IMR-90 (cell line): Measurements from ENCODE around the gene ACAD11. TPM values are rescaled to one million over a fixed set of nuclear protein-coding genes. Genes with fewer than 3 reads are reported as not detected.

Experiments
- ATAC-seq: fragments of 200-7000 bp; cut with Tn5 transposase; 2 replicates; pipeline ENCODE4 v1.9.1; 2020; ENCODE audit warnings: low read depth, mild to moderate bottlenecking, moderate library complexity
- BruUV-seq: library from RNA; stranded (reverse); fragments of 400-500 nt; replicated peaks from 2 replicates; lab custom pipeline; 2021; lab: Mats Ljungman, UMichigan
- CTCF ChIA-PET: fragments of 300-600 bp; formaldehyde crosslinking; extraction: SDS; loops from one replicate; lab custom pipeline; 2021; ENCODE audit warnings: antibody characterized with exemption; lab: Yijun Ruan, JAX
- POLR2A ChIA-PET: fragments of 300-600 bp; sonication (Branson Sonifier 250); formaldehyde crosslinking; loops from one replicate; lab custom pipeline; 2022; ENCODE audit warnings: antibody characterized with exemption; ENCODE audit not compliant: unreplicated experiment; lab: Charles Lee
- DNase-seq: peaks from one replicate; pipeline ENCODE4 v3.0.0; 2013
- H2AFZ ChIP-seq: replicated peaks from 2 replicates; pipeline ENCODE3; 2013; ENCODE audit warnings: low read length, mild to moderate bottlenecking; ENCODE audit not compliant: poor library complexity
- H2AK5ac ChIP-seq: 2 replicates; pipeline ENCODE4 v1.6.1; 2013; ENCODE audit warnings: low read depth, low read length, inconsistent platforms
- H2AK9ac ChIP-seq: replicated peaks from 2 replicates; pipeline ENCODE3; 2013; ENCODE audit warnings: mild to moderate bottlenecking, low read depth, low read length, moderate library complexity; ENCODE audit not compliant: poor library complexity
- H2BK120ac ChIP-seq: 2 replicates; pipeline ENCODE4 v1.6.1; 2013; ENCODE audit warnings: low read depth, low read length, inconsistent platforms
- H2BK15ac ChIP-seq: 3 replicates; pipeline ENCODE4 v1.6.1; 2013; ENCODE audit warnings: low read depth, low read length, inconsistent platforms
- H2BK20ac ChIP-seq: 2 replicates; pipeline ENCODE4 v1.6.1; 2013; ENCODE audit warnings: low read depth, mild to moderate bottlenecking, inconsistent platforms, low read length, moderate library complexity
- H2BK5ac ChIP-seq: 2 replicates; pipeline ENCODE4 v1.6.1; 2013; ENCODE audit warnings: mild to moderate bottlenecking, low read depth, low read length, inconsistent platforms; ENCODE audit not compliant: poor library complexity, severe bottlenecking
- H3K14ac ChIP-seq: replicated peaks from 2 replicates; pipeline ENCODE4 v1.6.1; 2013; ENCODE audit warnings: low read depth, low read length, inconsistent platforms
- H3K18ac ChIP-seq: 2 replicates; pipeline ENCODE4 v1.6.1; 2013; ENCODE audit warnings: low read depth, low read length, control low read depth
- H3K23ac ChIP-seq: 2 replicates; pipeline ENCODE4 v1.6.1; 2013; ENCODE audit warnings: low read depth, low read length, inconsistent platforms
- H3K27ac ChIP-seq: 2 replicates; pipeline ENCODE4 v1.5.1; 2013; ENCODE audit warnings: mild to moderate bottlenecking, control low read depth, low read length; ENCODE audit not compliant: insufficient read depth
- H3K27me3 ChIP-seq: 2 replicates; pipeline ENCODE4 v1.6.1; 2013; ENCODE audit warnings: low read length; ENCODE audit not compliant: control insufficient read depth, insufficient read depth
- H3K36me3 ChIP-seq: 2 replicates; pipeline ENCODE4 v1.6.1; 2013; ENCODE audit warnings: low read length, mixed read lengths; ENCODE audit not compliant: control insufficient read depth, insufficient read depth
- H3K4ac ChIP-seq: 2 replicates; pipeline ENCODE4 v1.6.1; 2013; ENCODE audit warnings: low read depth, low read length, inconsistent platforms
- H3K4me1 ChIP-seq: 2 replicates; pipeline ENCODE4 v1.6.1; 2013; ENCODE audit warnings: low read length, mixed read lengths; ENCODE audit not compliant: control insufficient read depth, insufficient read depth
- H3K4me2 ChIP-seq: 2 replicates; pipeline ENCODE4 v1.6.1; 2013; ENCODE audit warnings: low read depth, mild to moderate bottlenecking, control low read depth, low read length, moderate library complexity
- H3K4me3 ChIP-seq: 2 replicates; pipeline ENCODE4 v1.5.1; 2013; ENCODE audit warnings: low read depth, mild to moderate bottlenecking, control low read depth, low read length, moderate library complexity; ENCODE audit not compliant: insufficient read depth
- H3K56ac ChIP-seq: 2 replicates; pipeline ENCODE4 v1.6.1; 2013; ENCODE audit warnings: low read length, inconsistent platforms; ENCODE audit not compliant: insufficient read depth; ENCODE audit errors: extremely low read depth
- H3K79me1 ChIP-seq, 2 experiments: 2 replicates each; pipeline ENCODE4 v1.6.1; 2013; ENCODE audit warnings: low read length in 2 of 2, inconsistent platforms in 1 of 2, low read depth in 1 of 2
- H3K9ac ChIP-seq: 2 replicates; pipeline ENCODE4 v1.6.1; 2013; ENCODE audit warnings: low read depth, low read length, control low read depth
- H3K9me1 ChIP-seq: 2 replicates; pipeline ENCODE4 v1.6.1; 2013; ENCODE audit warnings: low read length, inconsistent platforms; ENCODE audit not compliant: insufficient read depth
- H3K9me3 ChIP-seq: 2 replicates; pipeline ENCODE4 v1.6.1; 2013; ENCODE audit warnings: low read length; ENCODE audit not compliant: control insufficient read depth, insufficient read depth
- H4K20me1 ChIP-seq: 2 replicates; pipeline ENCODE4 v1.6.1; 2013; ENCODE audit warnings: low read length, inconsistent platforms; ENCODE audit not compliant: insufficient read depth
- H4K5ac ChIP-seq: 2 replicates; pipeline ENCODE4 v1.6.1; 2013; ENCODE audit warnings: mild to moderate bottlenecking, low read depth, low read length, control low read depth
- H4K8ac ChIP-seq, 2 experiments: 2 replicates each; pipeline ENCODE4 v1.6.1; 2013; ENCODE audit warnings: low read depth in 2 of 2, low read length in 2 of 2, control low read depth in 1 of 2, inconsistent platforms in 1 of 2
- H4K91ac ChIP-seq: 2 replicates; pipeline ENCODE4 v1.6.1; 2013; ENCODE audit warnings: low read depth, low read length, inconsistent platforms; ENCODE audit not compliant: insufficient read depth
- BHLHE40 ChIP-seq: fragments of 150-350 bp; IDR thresholded peaks from 2 replicates; pipeline ENCODE4 v1.6.1; 2016; ENCODE audit warnings: mild to moderate bottlenecking, low read depth, low read length
- CEBPB ChIP-seq: IDR thresholded peaks from 2 replicates; pipeline ENCODE4 v1.6.1; 2012; ENCODE audit warnings: low read depth, low read length, improper control_type of control experiment
- CHD1 ChIP-seq: IDR thresholded peaks from 2 replicates; pipeline ENCODE4 v1.6.1; 2012; ENCODE audit warnings: low read depth, low read length, improper control_type of control experiment
- CTCF ChIP-seq: conservative IDR thresholded peaks from 2 replicates; pipeline ENCODE4 v1.5.1; 2012; ENCODE audit warnings: mild to moderate bottlenecking, low read depth, low read length, improper control_type of control experiment
- FOS ChIP-seq: fragments of 150-350 bp; IDR thresholded peaks from 2 replicates; pipeline ENCODE4 v1.6.1; 2016; ENCODE audit warnings: low read depth, low read length
- MAFK ChIP-seq: IDR thresholded peaks from 2 replicates; pipeline ENCODE4 v1.6.1; 2012; ENCODE audit warnings: low read depth, low read length, improper control_type of control experiment
- MAZ ChIP-seq: IDR thresholded peaks from 2 replicates; pipeline ENCODE4 v1.6.1; 2012; ENCODE audit warnings: low read depth, mild to moderate bottlenecking, low read length, improper control_type of control experiment, moderate library complexity, borderline replicate concordance
- MXI1 ChIP-seq: IDR thresholded peaks from 2 replicates; pipeline ENCODE4 v1.6.1; 2012; ENCODE audit warnings: low read depth, mild to moderate bottlenecking, low read length, moderate library complexity, borderline replicate concordance
- NFE2L2 ChIP-seq: fragments of 150-350 bp; IDR thresholded peaks from 2 replicates; pipeline ENCODE4 v1.6.1; 2016; ENCODE audit warnings: low read depth, mild to moderate bottlenecking, low read length
- POLR2A ChIP-seq: IDR thresholded peaks from 2 replicates; pipeline ENCODE4 v1.6.1; 2012; ENCODE audit warnings: mild to moderate bottlenecking, low read depth, low read length
- RAD21 ChIP-seq: IDR thresholded peaks from 2 replicates; pipeline ENCODE4 v1.6.1; 2012; ENCODE audit warnings: low read length, improper control_type of control experiment
- RCOR1 ChIP-seq: IDR thresholded peaks from 2 replicates; pipeline ENCODE4 v1.6.1; 2012; ENCODE audit warnings: mild to moderate bottlenecking, low read length, improper control_type of control experiment; ENCODE audit not compliant: insufficient replicate concordance
- RFX5 ChIP-seq: IDR thresholded peaks from 2 replicates; pipeline ENCODE4 v1.8.0; 2012; ENCODE audit warnings: low read depth, mild to moderate bottlenecking, low read length, moderate library complexity
- SMC3 ChIP-seq: fragments of 150-350 bp; IDR thresholded peaks from 2 replicates; pipeline ENCODE4 v1.6.1; 2016; ENCODE audit warnings: low read depth, mild to moderate bottlenecking, antibody characterized with exemption, low read length, moderate library complexity
- USF2 ChIP-seq: fragments of 150-350 bp; IDR thresholded peaks from 2 replicates; pipeline ENCODE4 v1.6.1; 2017; ENCODE audit warnings: mild to moderate bottlenecking, antibody characterized with exemption, low read length, low read depth
- WGBS, 2 experiments: methylation state at CpG; one replicate each; pipeline versions ENCODE4 v1.1.5 to v1.1.7; 2013; ENCODE audit warnings: missing lambda C conversion rate in 2 of 2; ENCODE audit not compliant: insufficient read length in 1 of 2; ENCODE audit errors: extremely low coverage in 2 of 2; 5-methylcytosine and 5-hydroxymethylcytosine counted together
- dilution Hi-C: fragments of 300-500 bp; cut with HindIII; formaldehyde crosslinking; loops from one replicate; pipeline ENCODE4 v1.14.3; 2018; ENCODE audit warnings: low sequenced_read_pairs; ENCODE audit not compliant: unreplicated experiment
- in situ Hi-C: fragments of 300-500 bp; cut with MboI; formaldehyde crosslinking; loops from 3 replicates; pipeline ENCODE4 v1.14.3; 2019; ENCODE audit warnings: low sequenced_read_pairs, inconsistent platforms, mixed read lengths
- intact Hi-C: fragments of 100-400 bp; cut with micrococcal nuclease; formaldehyde crosslinking; loops from 2 replicates; pipeline ENCODE4 v1.10.0; 2022
- polyA plus RNA-seq, 3 experiments: library from polyadenylated mRNA; depleted of rRNA; stranded (reverse); fragments of >200 nt; gene quantifications; 2 replicates each; pipeline ENCODE4 v1.2.3, GENCODE V29; 2012; ENCODE audit warnings: low replicate concordance in 1 of 3
- total RNA-seq: library from RNA; depleted of rRNA; stranded (reverse); fragments of >200 nt; gene quantifications from 2 replicates; pipeline ENCODE4 v1.2.3, GENCODE V29; 2012
- TF ChIP-seq, protein P1 (sequence below): fragments of 150-350 bp; IDR thresholded peaks from 2 replicates; pipeline ENCODE4 v1.6.1; 2016; ENCODE audit warnings: low read depth, mild to moderate bottlenecking, low read length, moderate library complexity, borderline replicate concordance

The ACAD11 gene
- total and polyA plus RNA-seq, 2 of the 4 experiments (the other 2 are of a cell fraction), result 16.0 to 18.8 TPM

DNA sequence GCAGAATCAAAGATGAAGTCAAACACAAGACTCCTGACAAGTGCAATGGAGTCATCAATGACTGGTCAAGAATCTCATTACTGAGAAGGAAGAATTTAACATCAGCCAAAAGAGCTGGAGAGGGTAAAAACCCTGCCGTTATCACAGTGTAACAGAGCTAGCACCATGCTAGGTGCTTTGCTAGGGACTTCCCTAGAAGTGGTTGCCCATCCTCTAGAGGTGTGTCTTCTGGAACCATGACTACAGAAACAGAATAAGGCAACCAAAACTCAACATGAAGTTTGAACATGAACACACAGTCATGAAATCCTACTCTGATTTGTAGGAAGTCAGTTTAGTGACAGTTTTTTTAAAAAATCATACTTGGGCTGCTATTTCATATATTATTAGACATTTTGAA, 9.5 kb downstream of the ACAD11 start:
- Histone ChIP-seq H2BK5ac (no peak overlapping the region), H3K4me1 (peaks cover 3% of the 10 kb centered on the region; the same call in 1 of the 2 replicates), H2AK5ac (no peak overlapping the region), H2AK9ac (no peak overlapping the region), H2BK20ac (no peak overlapping the region), H3K27me3 (no peaks in the 10 kb centered on the region), H3K9me1 (0 out of 2 replicates have a peak, but pooled peaks cover 5% of the 10 kb centered on the region), H3K23ac (no peak overlapping the region), H3K4ac (no peak overlapping the region), H3K18ac (no peak overlapping the region), H3K4me3 (no peak overlapping the region), H2BK15ac (no peak overlapping the region), H4K8ac (no peak overlapping the region), H3K4me2 (no peak overlapping the region), H2AFZ (no peak overlapping the region), H3K79me1 (peaks cover 10 to 21% of the 10 kb centered on the region in 2 experiments), H3K36me3 (peaks cover 2% of the 10 kb centered on the region), H4K91ac (no peak overlapping the region), H4K5ac (no peak overlapping the region), H3K27ac (no peak overlapping the region), H4K20me1 (no peaks in the 10 kb centered on the region), H3K9ac (no peak overlapping the region), H3K9me3 (no peaks in the 10 kb centered on the region), H3K56ac (no peak overlapping the region), H2BK120ac (no peak overlapping the region), H3K14ac (no peak overlapping the region)
- POLR2A ChIA-PET, result no interaction called here
- DNase-seq (no peak), ATAC-seq (no peak)
- in situ Hi-C loops (no loop called here), intact Hi-C loops (no loop called here), dilution Hi-C loops (no loop called here)
- CTCF ChIA-PET, result interaction anchor here (2.0 kb wide), 1 partner anchor 114 kb away, joined by 5 read pairs; no protein-coding TSS in a partner anchor
- no TSS peak for BruUV-seq
- TF ChIP-seq MXI1, result no peak
- no peak for TF ChIP-seq CTCF
- TF ChIP-seq MAZ, result no peak
- TF ChIP-seq SMC3, result no peak
- no peak for TF ChIP-seq MAFK
- TF ChIP-seq RAD21, result no peak
- TF ChIP-seq RCOR1, result no peak
- no peak for TF ChIP-seq BHLHE40
- TF ChIP-seq USF2, result no peak
- TF ChIP-seq NFE2L2, result no peak
- no peak for TF ChIP-seq RFX5
- TF ChIP-seq FOS, result no peak
- TF ChIP-seq POLR2A, result no peak
- TF ChIP-seq CEBPB, result no peak
- no peak for TF ChIP-seq CHD1
- TF ChIP-seq, protein P1, sequence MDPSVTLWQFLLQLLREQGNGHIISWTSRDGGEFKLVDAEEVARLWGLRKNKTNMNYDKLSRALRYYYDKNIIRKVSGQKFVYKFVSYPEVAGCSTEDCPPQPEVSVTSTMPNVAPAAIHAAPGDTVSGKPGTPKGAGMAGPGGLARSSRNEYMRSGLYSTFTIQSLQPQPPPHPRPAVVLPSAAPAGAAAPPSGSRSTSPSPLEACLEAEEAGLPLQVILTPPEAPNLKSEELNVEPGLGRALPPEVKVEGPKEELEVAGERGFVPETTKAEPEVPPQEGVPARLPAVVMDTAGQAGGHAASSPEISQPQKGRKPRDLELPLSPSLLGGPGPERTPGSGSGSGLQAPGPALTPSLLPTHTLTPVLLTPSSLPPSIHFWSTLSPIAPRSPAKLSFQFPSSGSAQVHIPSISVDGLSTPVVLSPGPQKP, result no peak
- WGBS, 2 experiments, result no CpG with 5 or more reads among the region's 1 CpG
